Measurements from ENCODE around the gene MAP6D1.
A peak's percentile ranks its signal among the peaks of the same experiment; 100 is the strongest.

MAP6D1 gene

DNA sequence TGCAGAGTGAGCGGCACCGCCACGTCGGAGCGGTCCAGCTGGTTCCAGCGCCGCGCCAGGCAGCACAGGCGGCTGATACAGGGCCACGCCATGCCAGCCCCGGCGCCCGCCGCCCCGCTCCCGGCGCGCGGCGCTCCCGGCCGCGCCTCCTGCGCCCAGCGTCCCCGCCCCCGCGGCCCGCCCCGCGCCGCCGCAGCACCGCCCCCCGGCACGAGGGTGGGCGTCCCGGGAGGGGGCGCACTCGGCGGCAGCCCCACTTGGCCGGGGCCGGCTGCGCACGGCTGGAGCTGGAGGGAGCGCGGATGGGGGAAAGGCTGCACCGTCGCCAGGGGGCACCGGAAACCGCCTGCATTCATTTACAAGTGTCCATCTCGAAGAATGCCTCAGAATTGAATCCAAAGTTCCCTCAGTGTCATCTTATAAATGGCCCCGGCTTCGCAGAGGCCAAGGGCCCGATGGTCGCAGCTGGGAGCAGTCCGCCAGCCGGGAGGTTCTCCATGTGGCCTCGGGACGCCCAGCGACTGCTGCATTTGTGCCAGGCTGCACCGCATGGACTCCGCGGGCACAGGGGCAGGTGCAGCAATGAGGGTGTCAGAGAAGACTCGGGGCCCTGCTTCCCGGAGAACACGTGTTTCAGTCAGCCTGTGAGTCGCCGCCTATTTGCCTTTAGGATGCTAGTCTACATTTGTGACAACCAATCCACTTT, at the start of gene MAP6D1:
Gene MAP6D1, minus strand, starts transcription at position 122 of the 706 bp plus-strand sequence. Its CDS starts 30 bp downstream, at position 92.
- peak; percentile 27 for DNase-seq (ENCODE audit: low read depth, low spot score)

- no peak for DNase-seq (ENCODE audit: low read depth, low spot score)
Measured at GRCh38 chr3:183873914-183874313, 48.5 kb upstream of the MAP6D1 start.

- no peak for DNase-seq (ENCODE audit: low read depth, low spot score)
Measured at GRCh38 chr3:183871541-183871940, 46.2 kb upstream of the MAP6D1 start.

DNA sequence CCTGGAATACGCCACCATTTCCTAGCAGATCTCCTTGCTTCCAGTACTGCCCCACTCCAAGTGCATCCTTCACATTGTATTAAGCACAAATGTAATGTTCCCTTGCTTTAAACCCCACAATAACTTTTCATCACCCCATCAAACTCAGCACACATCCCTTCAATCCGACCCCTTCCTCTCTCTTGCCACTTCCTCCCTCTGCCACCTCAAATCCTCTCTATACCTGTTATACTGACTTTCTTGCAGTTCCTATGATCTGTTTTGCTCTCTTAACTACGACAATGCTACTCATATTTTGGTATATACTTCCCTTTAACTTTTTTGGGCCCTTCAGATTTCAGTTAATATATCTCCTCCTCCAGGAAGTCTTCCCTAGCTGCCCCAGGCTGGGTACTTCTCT, 45.2 kb upstream of the MAP6D1 start:
- DNase-seq (ENCODE audit: low read depth, low spot score): no peak

GRCh38 chr3:183868796-183869195, 43.4 kb upstream of the MAP6D1 start:
- no peak for DNase-seq (ENCODE audit: low read depth, low spot score)

DNA sequence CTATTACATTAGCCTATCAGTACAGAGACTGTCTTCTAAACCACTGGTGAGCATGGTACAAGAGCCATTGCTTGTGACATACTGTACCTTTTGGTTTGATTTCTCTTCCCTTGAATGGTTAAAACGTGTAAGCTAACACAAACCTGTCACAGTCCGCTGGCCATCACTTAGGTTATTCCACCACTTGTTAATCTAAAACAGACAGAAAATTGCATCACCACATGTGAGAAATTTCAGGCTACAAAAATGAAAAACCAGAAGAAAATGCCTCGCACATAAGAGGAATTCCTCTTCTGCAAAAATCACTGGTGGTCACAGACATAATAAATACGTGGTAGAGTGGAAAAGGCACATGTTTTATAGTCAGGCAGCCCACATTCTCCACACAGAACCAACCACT, 37.2 kb upstream of the MAP6D1 start:
- no peak for DNase-seq (ENCODE audit: low read depth, low spot score)

DNA sequence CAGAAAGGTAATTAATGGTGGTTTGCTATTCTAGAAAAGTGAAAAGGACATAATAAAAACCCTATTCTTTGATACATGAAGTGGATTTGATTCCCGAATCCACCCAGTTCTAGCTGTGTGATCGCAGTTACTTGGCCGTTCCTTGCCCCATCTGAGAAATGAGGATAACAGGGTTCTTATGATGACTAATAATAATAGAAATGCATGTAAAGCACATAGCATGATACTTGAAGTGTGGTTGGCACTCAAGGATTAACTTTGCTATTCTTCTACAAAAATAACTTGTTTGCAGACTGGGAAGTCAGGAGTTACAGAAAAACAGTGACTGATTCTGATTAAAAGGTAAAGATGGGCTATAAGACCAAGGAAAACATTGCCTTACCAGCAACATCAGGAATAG, 32.5 kb upstream of the MAP6D1 start:
- DNase-seq (ENCODE audit: low read depth, low spot score): no peak

GRCh38 chr3:183854318-183855035, 29.1 kb upstream of the MAP6D1 start:
- DNase-seq (ENCODE audit: low read depth, low spot score): no peak

- no peak for DNase-seq (ENCODE audit: low read depth, low spot score)
Measured at GRCh38 chr3:183845608-183846288, 20.4 kb upstream of the MAP6D1 start.

DNA sequence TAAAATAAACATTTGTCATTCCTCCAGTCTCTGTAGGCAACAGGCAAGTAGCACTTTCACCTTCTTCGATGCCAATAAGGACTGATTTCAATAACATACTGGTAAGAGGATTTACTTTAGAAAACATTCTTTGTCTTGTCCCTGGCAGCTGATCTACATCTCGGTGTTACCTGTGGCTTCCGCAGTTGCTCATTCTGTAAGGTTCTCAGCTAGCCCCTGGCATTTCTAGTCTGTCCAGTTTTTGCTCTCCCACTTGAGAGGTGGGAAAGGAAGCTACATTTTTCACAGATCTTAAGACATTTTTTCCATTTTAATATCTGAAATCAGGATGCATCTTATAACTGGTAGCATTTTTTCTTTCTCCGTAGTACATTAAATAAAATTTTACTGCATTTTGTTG, 19.7 kb upstream of the MAP6D1 start:
- no peak for DNase-seq (ENCODE audit: low read depth, low spot score)

GRCh38 chr3:183844606-183845005, 19.2 kb upstream of the MAP6D1 start:
- DNase-seq (ENCODE audit: low read depth, low spot score): no peak

GRCh38 chr3:183839751-183840150, 14.4 kb upstream of the MAP6D1 start:
- no peak for DNase-seq (ENCODE audit: low read depth, low spot score)

- DNase-seq (ENCODE audit: low read depth, low spot score): no peak
Measured at GRCh38 chr3:183837894-183838293, 12.5 kb upstream of the MAP6D1 start.

DNA sequence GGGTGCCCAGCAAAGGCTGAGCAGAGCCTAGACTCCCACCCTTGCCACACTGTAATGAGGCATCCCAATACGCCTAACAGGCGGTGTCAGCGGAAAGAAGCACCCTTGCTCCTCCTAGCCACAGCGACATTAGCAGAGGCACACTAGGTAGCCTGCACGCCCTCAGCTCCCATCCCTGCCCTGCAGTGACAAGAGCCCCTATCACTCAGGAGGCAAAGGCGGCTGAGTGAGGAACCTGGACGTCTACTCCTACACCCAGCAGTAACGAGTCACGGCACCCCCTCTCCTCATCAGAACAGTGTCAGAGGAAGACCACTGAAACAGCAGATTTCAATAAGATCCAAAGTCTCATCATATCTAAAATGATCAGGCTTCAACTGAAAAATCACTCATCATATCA, 12.0 kb upstream of the MAP6D1 start:
- no peak for DNase-seq (ENCODE audit: low read depth, low spot score)

DNA sequence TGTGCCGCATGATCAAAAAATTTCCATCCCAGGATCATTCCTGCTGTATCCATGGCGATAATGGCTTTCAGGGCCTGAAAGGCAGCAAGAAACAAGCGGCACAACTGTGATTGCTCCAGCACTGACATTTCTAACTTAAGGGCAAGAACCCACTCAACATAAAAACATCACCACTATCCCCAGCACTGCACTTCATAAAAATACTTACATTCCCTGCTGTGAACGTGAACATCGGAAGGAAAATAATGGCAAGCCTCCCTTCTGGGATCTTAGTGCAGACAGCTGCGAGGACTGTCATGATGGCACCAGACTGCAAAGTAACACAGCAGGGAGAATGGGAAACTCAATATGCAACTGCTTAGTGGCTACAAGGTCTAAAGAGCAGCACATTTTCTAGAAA, 8.1 kb upstream of the MAP6D1 start:
- DNase-seq (ENCODE audit: low read depth, low spot score): no peak

GRCh38 chr3:183830187-183830586, 4.8 kb upstream of the MAP6D1 start:
- no peak for DNase-seq (ENCODE audit: low read depth, low spot score)

DNA sequence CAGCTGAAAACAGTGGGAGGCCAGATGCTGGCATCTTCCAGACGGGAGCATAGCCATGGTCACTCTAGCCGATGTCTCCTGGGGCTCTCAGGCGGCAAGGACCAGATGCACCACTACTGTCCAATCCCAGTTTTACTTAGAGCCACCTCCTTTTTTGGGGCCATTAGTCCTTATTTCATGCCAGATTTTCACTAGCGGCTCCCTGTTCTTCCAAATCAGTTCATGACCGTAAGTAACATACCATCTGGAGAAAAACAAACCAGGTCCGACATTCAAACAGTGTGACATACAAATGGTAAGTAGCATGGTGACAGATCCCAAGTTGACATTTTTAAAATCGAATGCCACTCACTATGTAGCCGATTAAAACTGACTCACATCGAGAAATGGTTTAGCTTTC, 4.1 kb upstream of the MAP6D1 start:
- DNase-seq (ENCODE audit: low read depth, low spot score): no peak

- no peak for DNase-seq (ENCODE audit: low read depth, low spot score)
Measured at GRCh38 chr3:183828538-183828870, 3.1 kb upstream of the MAP6D1 start.

- no peak for DNase-seq (ENCODE audit: low read depth, low spot score)
Measured at GRCh38 chr3:183827809-183828537, 2.6 kb upstream of the MAP6D1 start.

- no peak for DNase-seq (ENCODE audit: low read depth, low spot score)
Measured at GRCh38 chr3:183826448-183827250, 1.3 kb upstream of the MAP6D1 start.

- DNase-seq (ENCODE audit: low read depth, low spot score): no peak
Measured at GRCh38 chr3:183824761-183825455, 469 bp downstream of the MAP6D1 start.
